ENCODE results near the gene NMS. TPM values are rescaled to one million over a fixed set of nuclear protein-coding genes. Genes with fewer than 3 reads are reported as not detected.

NMS gene
- total and polyA plus RNA-seq, 2 experiments from 2014 or later = not detected

DNA sequence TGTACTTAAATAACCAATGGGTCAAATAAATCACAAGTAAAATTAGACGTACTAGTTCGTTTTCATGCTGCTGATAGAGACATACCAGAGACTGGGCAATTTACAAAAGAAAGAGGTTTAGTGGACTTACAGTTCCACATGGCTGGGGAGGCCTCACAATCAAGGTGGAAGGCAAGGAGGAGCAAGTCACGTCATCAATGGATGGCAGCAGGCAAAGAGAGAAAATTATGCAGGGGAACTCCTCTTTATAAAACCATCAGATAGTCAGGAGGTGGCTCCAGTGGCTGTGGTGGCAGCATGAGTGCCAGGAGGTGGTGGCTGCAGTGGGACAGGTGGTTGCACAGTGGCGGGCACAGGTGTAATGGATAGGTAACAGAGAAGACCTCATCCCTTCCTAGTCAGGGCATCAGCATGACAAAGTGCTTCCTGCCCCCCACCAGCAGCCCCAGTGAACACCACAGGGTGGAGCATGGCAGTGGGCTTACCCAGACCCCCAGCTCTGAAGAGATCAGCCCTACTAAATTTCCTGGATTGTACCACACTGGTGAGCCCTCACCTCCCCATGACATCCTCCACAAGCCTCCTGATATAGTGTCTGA is 45.9 kb upstream of the NMS start:
- H3K36me3 ChIP-seq (replicated peaks; ENCODE audit: insufficient read depth, low read depth) = no peaks in the 10 kb centered on the region
- H3K9me2 ChIP-seq (replicated peaks; ENCODE audit: insufficient read depth) = no peaks in the 10 kb centered on the region
- H3K27ac ChIP-seq = no peak overlapping the region
- H3K27me3 ChIP-seq = no peaks in the 10 kb centered on the region
- H3K4me2 ChIP-seq = no peak overlapping the region
- H2AFZ ChIP-seq = no peak overlapping the region
- no peaks in the 10 kb centered on the region for H3K79me2 ChIP-seq
- H3K4me3 ChIP-seq = no peak overlapping the region
- no peaks in the 10 kb centered on the region for H3K9me3 ChIP-seq (ENCODE audit: low read depth)
- WGBS (ENCODE audit: low lambda C conversion rate, missing lambda C conversion rate) = 84% methylated on average over 4 of the region's 4 CpGs
- no peak for DNase-seq (ENCODE audit: low spot score)
- TF ChIP-seq EZH2 (IDR thresholded peaks at IDR 0.05; ENCODE audit: borderline replicate concordance) = no peak
- no peak for TF ChIP-seq EZH2phosphoT487 (IDR thresholded peaks at IDR 0.05; ENCODE audit: low read depth, severe bottlenecking, unreplicated experiment)
- TF ChIP-seq, protein P1, sequence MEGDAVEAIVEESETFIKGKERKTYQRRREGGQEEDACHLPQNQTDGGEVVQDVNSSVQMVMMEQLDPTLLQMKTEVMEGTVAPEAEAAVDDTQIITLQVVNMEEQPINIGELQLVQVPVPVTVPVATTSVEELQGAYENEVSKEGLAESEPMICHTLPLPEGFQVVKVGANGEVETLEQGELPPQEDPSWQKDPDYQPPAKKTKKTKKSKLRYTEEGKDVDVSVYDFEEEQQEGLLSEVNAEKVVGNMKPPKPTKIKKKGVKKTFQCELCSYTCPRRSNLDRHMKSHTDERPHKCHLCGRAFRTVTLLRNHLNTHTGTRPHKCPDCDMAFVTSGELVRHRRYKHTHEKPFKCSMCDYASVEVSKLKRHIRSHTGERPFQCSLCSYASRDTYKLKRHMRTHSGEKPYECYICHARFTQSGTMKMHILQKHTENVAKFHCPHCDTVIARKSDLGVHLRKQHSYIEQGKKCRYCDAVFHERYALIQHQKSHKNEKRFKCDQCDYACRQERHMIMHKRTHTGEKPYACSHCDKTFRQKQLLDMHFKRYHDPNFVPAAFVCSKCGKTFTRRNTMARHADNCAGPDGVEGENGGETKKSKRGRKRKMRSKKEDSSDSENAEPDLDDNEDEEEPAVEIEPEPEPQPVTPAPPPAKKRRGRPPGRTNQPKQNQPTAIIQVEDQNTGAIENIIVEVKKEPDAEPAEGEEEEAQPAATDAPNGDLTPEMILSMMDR (IDR thresholded peaks at IDR 0.05; ENCODE audit: poor library complexity) = no peak
- H3K4me1 ChIP-seq (ENCODE audit: insufficient read depth) = no peaks in the 10 kb centered on the region
- H4K20me1 ChIP-seq (ENCODE audit: insufficient read depth, poor library complexity, severe bottlenecking) = no peaks in the 10 kb centered on the region

DNA sequence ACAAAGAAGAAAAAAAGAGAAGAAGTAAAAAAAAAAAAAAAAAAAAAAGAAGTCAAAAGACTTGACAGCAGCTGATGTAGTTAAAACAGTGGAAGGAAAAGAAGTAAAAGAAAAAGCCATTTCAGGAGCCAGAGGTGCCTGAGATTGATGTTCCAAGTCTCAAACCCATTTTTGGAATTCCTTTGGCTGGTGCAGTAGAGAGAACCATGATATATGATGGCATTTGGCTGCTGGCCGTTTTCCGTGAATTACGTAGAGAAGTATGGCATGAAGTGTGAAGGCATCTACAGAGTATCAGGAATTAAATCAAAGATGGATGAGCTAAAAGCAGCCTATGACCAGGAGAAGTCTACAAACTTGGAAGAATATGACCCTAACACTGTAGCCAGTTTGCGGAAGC is 45.2 kb upstream of the NMS start:
- no peaks in the 10 kb centered on the region for H4K20me1 ChIP-seq (ENCODE audit: insufficient read depth, poor library complexity, severe bottlenecking)
- H2AFZ ChIP-seq = no peak overlapping the region
- H3K27me3 ChIP-seq = no peaks in the 10 kb centered on the region
- H3K9me2 ChIP-seq (replicated peaks; ENCODE audit: insufficient read depth) = no peaks in the 10 kb centered on the region
- no peak overlapping the region for H3K27ac ChIP-seq
- H3K4me1 ChIP-seq (ENCODE audit: insufficient read depth) = no peaks in the 10 kb centered on the region
- DNase-seq (ENCODE audit: low spot score) = no peak
- H3K79me2 ChIP-seq = no peaks in the 10 kb centered on the region
- H3K4me3 ChIP-seq = no peak overlapping the region
- WGBS (ENCODE audit: low lambda C conversion rate, missing lambda C conversion rate) = 86% methylated on average over 4 of the region's 4 CpGs
- TF ChIP-seq EZH2 (IDR thresholded peaks at IDR 0.05; ENCODE audit: borderline replicate concordance) (no peak), EZH2phosphoT487 (IDR thresholded peaks at IDR 0.05; ENCODE audit: low read depth, severe bottlenecking, unreplicated experiment) (no peak)
- TF ChIP-seq, protein P1 (IDR thresholded peaks at IDR 0.05; ENCODE audit: poor library complexity) = no peak
- no peaks in the 10 kb centered on the region for H3K36me3 ChIP-seq (replicated peaks; ENCODE audit: insufficient read depth, low read depth)
- no peak overlapping the region for H3K4me2 ChIP-seq
- no peaks in the 10 kb centered on the region for H3K9me3 ChIP-seq (ENCODE audit: low read depth)

DNA sequence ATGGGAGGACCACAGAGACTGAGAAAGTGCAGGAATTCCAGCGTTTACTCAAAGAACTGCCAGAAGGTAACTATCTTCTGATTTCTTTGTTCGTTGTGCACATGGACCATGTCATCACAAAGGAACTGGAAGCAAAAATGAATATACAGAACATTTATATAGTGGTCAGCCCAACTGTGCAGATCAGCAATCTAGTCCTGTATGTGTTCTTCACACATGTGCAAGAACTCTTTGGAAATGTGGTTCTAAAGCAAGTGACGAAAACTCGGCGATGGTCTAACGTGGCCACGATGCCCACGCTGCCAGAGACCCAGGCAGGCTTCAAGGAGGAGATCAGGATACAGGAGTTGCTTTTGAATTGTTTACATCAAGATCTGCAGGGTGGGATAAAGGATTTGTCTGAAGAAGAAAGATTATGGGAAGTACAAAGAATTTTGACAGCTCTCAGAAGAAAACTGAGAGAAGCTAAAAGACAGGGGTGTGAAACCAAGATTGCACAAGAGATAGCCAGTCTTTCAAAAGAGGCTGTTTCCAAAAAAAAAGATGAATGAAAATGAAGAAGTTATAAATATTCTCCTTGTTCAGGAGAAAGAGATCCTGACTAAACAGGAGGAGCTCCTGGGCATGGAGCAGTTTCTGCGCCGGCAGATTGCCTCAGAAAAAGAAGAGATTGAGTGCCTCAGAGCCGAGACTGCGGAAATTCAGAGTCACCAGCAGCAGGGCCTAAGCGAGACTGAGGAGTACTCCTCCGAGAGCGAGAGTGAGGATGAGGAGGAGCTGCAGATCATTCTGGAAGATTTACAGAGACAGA is 44.5 kb upstream of the NMS start:
- H3K36me3 ChIP-seq (replicated peaks; ENCODE audit: insufficient read depth, low read depth) = no peaks in the 10 kb centered on the region
- DNase-seq (ENCODE audit: low spot score) = no peak
- no peak overlapping the region for H3K4me2 ChIP-seq
- H3K4me1 ChIP-seq (ENCODE audit: insufficient read depth) = no peaks in the 10 kb centered on the region
- H3K79me2 ChIP-seq = no peaks in the 10 kb centered on the region
- TF ChIP-seq EZH2 (IDR thresholded peaks at IDR 0.05; ENCODE audit: borderline replicate concordance) = no peak
- TF ChIP-seq, protein P1 (IDR thresholded peaks at IDR 0.05; ENCODE audit: poor library complexity) = no peak
- TF ChIP-seq EZH2phosphoT487 (IDR thresholded peaks at IDR 0.05; ENCODE audit: low read depth, severe bottlenecking, unreplicated experiment) = no peak
- no peak overlapping the region for H2AFZ ChIP-seq
- H3K27ac ChIP-seq = no peak overlapping the region
- no peak overlapping the region for H3K4me3 ChIP-seq
- no peaks in the 10 kb centered on the region for H3K27me3 ChIP-seq
- 92% methylated on average over 15 of the region's 15 CpGs for WGBS (ENCODE audit: low lambda C conversion rate, missing lambda C conversion rate)
- H4K20me1 ChIP-seq (ENCODE audit: insufficient read depth, poor library complexity, severe bottlenecking) = no peaks in the 10 kb centered on the region
- H3K9me2 ChIP-seq (replicated peaks; ENCODE audit: insufficient read depth) = no peaks in the 10 kb centered on the region
- no peaks in the 10 kb centered on the region for H3K9me3 ChIP-seq (ENCODE audit: low read depth)
